ENCODE data around the gene CPEB3.
"Not testable (repeated sequence)": the region's sequence is repeated elsewhere in the genome, so short reads cannot be mapped to it uniquely, and the experiment has no call there.

Gene CPEB3

GRCh38 chr10:92122941-92123450 is 167.9 kb downstream of the CPEB3 start:
- no peak overlapping the region for H3K4me3 ChIP-seq (replicated peaks; ENCODE audit: low read depth, low read length)
- TF ChIP-seq CTCF (IDR thresholded peaks at IDR 0.05; ENCODE audit: low read depth, low read length, missing control alignments): no peak
- no peak for DNase-seq (ENCODE audit: extremely low read depth, low read depth)

- no peak for DNase-seq (ENCODE audit: extremely low read depth, low read depth)
- no peak for TF ChIP-seq CTCF (IDR thresholded peaks at IDR 0.05; ENCODE audit: low read depth, low read length, missing control alignments)
- no peak overlapping the region for H3K4me3 ChIP-seq (replicated peaks; ENCODE audit: low read depth, low read length)
These were observed 169.0 kb downstream of the CPEB3 start for GRCh38 chr10:92121686-92122492.

GRCh38 chr10:92119340-92119739 is 171.5 kb downstream of the CPEB3 start:
- H3K4me3 ChIP-seq (replicated peaks; ENCODE audit: low read depth, low read length): no peak overlapping the region
- DNase-seq (ENCODE audit: extremely low read depth, low read depth): no peak
- TF ChIP-seq CTCF (IDR thresholded peaks at IDR 0.05; ENCODE audit: low read depth, low read length, missing control alignments): no peak

GRCh38 chr10:92114917-92115316 is 176.0 kb downstream of the CPEB3 start:
- H3K4me3 ChIP-seq (replicated peaks; ENCODE audit: low read depth, low read length); DNase-seq (ENCODE audit: extremely low read depth, low read depth): not testable (repeated sequence)

- DNase-seq (ENCODE audit: extremely low read depth, low read depth): no peak
- no peak for TF ChIP-seq CTCF (IDR thresholded peaks at IDR 0.05; ENCODE audit: low read depth, low read length, missing control alignments)
- no peak overlapping the region for H3K4me3 ChIP-seq (replicated peaks; ENCODE audit: low read depth, low read length)
These were observed 176.8 kb downstream of the CPEB3 start for GRCh38 chr10:92113911-92114600.

- TF ChIP-seq CTCF (IDR thresholded peaks at IDR 0.05; ENCODE audit: low read depth, low read length, missing control alignments): no peak
- no peak overlapping the region for H3K4me3 ChIP-seq (replicated peaks; ENCODE audit: low read depth, low read length)
- no peak for DNase-seq (ENCODE audit: extremely low read depth, low read depth)
These were observed 178.4 kb downstream of the CPEB3 start for GRCh38 chr10:92112462-92112861.

- no peak for DNase-seq (ENCODE audit: extremely low read depth, low read depth)
- TF ChIP-seq CTCF (IDR thresholded peaks at IDR 0.05; ENCODE audit: low read depth, low read length, missing control alignments): no peak
- H3K4me3 ChIP-seq (replicated peaks; ENCODE audit: low read depth, low read length): no peak overlapping the region
These were observed 179.4 kb downstream of the CPEB3 start for GRCh38 chr10:92111336-92111939.
